ENCODE measurements around the gene CALML3.
"Not testable (repeated sequence)": the region's sequence is repeated elsewhere in the genome, so short reads cannot be mapped to it uniquely, and the experiment has no call there.

Gene CALML3

GRCh38 chr10:5524641-5525560 is at the start of gene CALML3:
TSS of gene CALML3 (plus strand) at chr10:5524961. CDS start at chr10:5525086, 125 bp downstream.
- DNase-seq (ENCODE audit: extremely low read depth, insufficient read length) = no peak
- TF ChIP-seq CTCF (IDR thresholded peaks at IDR 0.05; ENCODE audit: insufficient read depth, low read length, poor library complexity, severe bottlenecking) = no peak
- H3K36me3 ChIP-seq (ENCODE audit: control insufficient read depth, insufficient read depth, low read length) = no peaks in the 10 kb centered on the region
- H3K27me3 ChIP-seq (replicated peaks; ENCODE audit: control insufficient read depth, insufficient read depth, low read length) = peaks cover 4% of the 10 kb centered on the region
- no peak within 1 kb of the TSS for H3K4me3 ChIP-seq (replicated peaks; ENCODE audit: low read depth, low read length)

GRCh38 chr10:5475088-5475487 is 49.7 kb upstream of the CALML3 start:
- not testable (repeated sequence) for H3K36me3 ChIP-seq (ENCODE audit: control insufficient read depth, insufficient read depth, low read length); H3K4me3 ChIP-seq (replicated peaks; ENCODE audit: low read depth, low read length); DNase-seq (ENCODE audit: extremely low read depth, insufficient read length); H3K27me3 ChIP-seq (replicated peaks; ENCODE audit: control insufficient read depth, insufficient read depth, low read length)

GRCh38 chr10:5475974-5476807 is 48.6 kb upstream of the CALML3 start:
- H3K36me3 ChIP-seq (ENCODE audit: control insufficient read depth, insufficient read depth, low read length); H3K4me3 ChIP-seq (replicated peaks; ENCODE audit: low read depth, low read length); H3K27me3 ChIP-seq (replicated peaks; ENCODE audit: control insufficient read depth, insufficient read depth, low read length); DNase-seq (ENCODE audit: extremely low read depth, insufficient read length): not testable (repeated sequence)

- no peak overlapping the region for H3K4me3 ChIP-seq (replicated peaks; ENCODE audit: low read depth, low read length)
- no peak for TF ChIP-seq CTCF (IDR thresholded peaks at IDR 0.05; ENCODE audit: insufficient read depth, low read length, poor library complexity, severe bottlenecking)
- no peaks in the 10 kb centered on the region; the same call in 1 of the 2 replicates for H3K27me3 ChIP-seq (replicated peaks; ENCODE audit: control insufficient read depth, insufficient read depth, low read length)
- no peak for DNase-seq (ENCODE audit: extremely low read depth, insufficient read length)
- H3K36me3 ChIP-seq (ENCODE audit: control insufficient read depth, insufficient read depth, low read length) = no peaks in the 10 kb centered on the region
These were observed 47.7 kb upstream of the CALML3 start for GRCh38 chr10:5476918-5477525.

- no peaks in the 10 kb centered on the region; the same call in 1 of the 2 replicates for H3K27me3 ChIP-seq (replicated peaks; ENCODE audit: control insufficient read depth, insufficient read depth, low read length)
- DNase-seq (ENCODE audit: extremely low read depth, insufficient read length) = no peak
- no peaks in the 10 kb centered on the region for H3K36me3 ChIP-seq (ENCODE audit: control insufficient read depth, insufficient read depth, low read length)
- H3K4me3 ChIP-seq (replicated peaks; ENCODE audit: low read depth, low read length) = no peak overlapping the region
- no peak for TF ChIP-seq CTCF (IDR thresholded peaks at IDR 0.05; ENCODE audit: insufficient read depth, low read length, poor library complexity, severe bottlenecking)
These were observed 46.6 kb upstream of the CALML3 start for GRCh38 chr10:5477948-5478693.

- no peak for TF ChIP-seq CTCF (IDR thresholded peaks at IDR 0.05; ENCODE audit: insufficient read depth, low read length, poor library complexity, severe bottlenecking)
These were observed 46.0 kb upstream of the CALML3 start for GRCh38 chr10:5478694-5479305.

More at GRCh38 chr10:5478694-5479305, 46.0 kb upstream of the CALML3 start:
- Histone ChIP-seq H3K27me3 (replicated peaks; ENCODE audit: control insufficient read depth, insufficient read depth, low read length) (no peaks in the 10 kb centered on the region; the same call in 1 of the 2 replicates), H3K4me3 (replicated peaks; ENCODE audit: low read depth, low read length) (no peak overlapping the region), H3K36me3 (ENCODE audit: control insufficient read depth, insufficient read depth, low read length) (no peaks in the 10 kb centered on the region)
- no peak for DNase-seq (ENCODE audit: extremely low read depth, insufficient read length)

All from GM06990 (cell line).